HepG2 (cell line): Measurements from ENCODE around the gene RASA3. TPM values are rescaled to one million over a fixed set of nuclear protein-coding genes. Genes with fewer than 3 reads are reported as not detected.

Experiments
- ATAC-seq: fragments of 200-7000 bp; cut with Tn5 transposase; 3 replicates; pipeline ENCODE4 v1.9.1; 2020; ENCODE audit warnings: mild to moderate bottlenecking, moderate library complexity
- BruUV-seq: library from RNA; stranded (reverse); fragments of 400-500 nt; replicated peaks from 2 replicates; lab custom pipeline; 2021; lab: Mats Ljungman, UMichigan
- CTCF ChIA-PET: fragments of 300-600 bp; formaldehyde crosslinking; extraction: SDS; loops from one replicate; lab custom pipeline; 2021; ENCODE audit warnings: low total read pairs, inconsistent platforms, low intra/inter-chr PET ratio; lab: Yijun Ruan, JAX
- POLR2A ChIA-PET: fragments of 350-600 bp; sonication (Branson Sonifier 250); formaldehyde crosslinking; loops from one replicate; lab custom pipeline; 2020; ENCODE audit warnings: antibody characterized with exemption, inconsistent platforms; lab: Yijun Ruan, JAX
- DNase-seq: peaks from one replicate; pipeline ENCODE4 v3.0.0-alpha.2; 2015; ENCODE audit warnings: low spot score
- FAIRE-seq: peaks from 3 replicates; lab custom pipeline; 2011; peaks lifted over from hg19 to GRCh38; lab: Jason Lieb, UNC
- H2AFZ ChIP-seq: one replicate; pipeline ENCODE4 v1.6.1; 2011; ENCODE audit warnings: low read length, inconsistent platforms
- H3K27ac ChIP-seq: fragments of 300-600 bp; 3 replicates; pipeline ENCODE4 v1.8.0; 2011; ENCODE audit warnings: mixed run types, mild to moderate bottlenecking, mixed read lengths, low read length, inconsistent platforms; ENCODE audit not compliant: insufficient read depth; ENCODE audit errors: extremely low read length
- H3K27me3 ChIP-seq, 2 experiments: fragments of 200-600 bp in 1 of 2; 2 replicates in 1 of 2; 3 replicates in 1 of 2; pipeline versions ENCODE4 v1.6.0 to v1.8.0; 2011; ENCODE audit warnings: low read length in 2 of 2, mild to moderate bottlenecking in 2 of 2, moderate library complexity in 2 of 2, inconsistent platforms in 1 of 2; ENCODE audit not compliant: insufficient read depth in 2 of 2, control insufficient read depth in 1 of 2
- H3K36me3 ChIP-seq, 2 experiments: fragments of 200-600 bp in 1 of 2; replicated peaks in 1 of 2; 2 replicates in 1 of 2; 3 replicates in 1 of 2; pipeline versions ENCODE4 v1.5.1 to v1.8.0; 2011; ENCODE audit warnings: low read length in 2 of 2, inconsistent platforms in 1 of 2; ENCODE audit not compliant: insufficient read depth in 2 of 2, control insufficient read depth in 1 of 2
- H3K4me1 ChIP-seq: 2 replicates; pipeline ENCODE4 v1.5.1; 2012; ENCODE audit warnings: low read length, inconsistent platforms; ENCODE audit not compliant: insufficient read depth
- H3K4me2 ChIP-seq: 2 replicates; pipeline ENCODE4 v1.6.0; 2011; ENCODE audit warnings: low read depth, low read length, inconsistent platforms
- H3K4me3 ChIP-seq, 3 experiments: fragments of 200-600 bp in 1 of 3; sonication (generic), shearing (Covaris generic) in 1 of 3; replicated peaks in 1 of 3; 2 replicates each; pipeline ENCODE4 v1.5.1; 2011 to 2016; ENCODE audit warnings: low read length in 3 of 3, inconsistent platforms in 2 of 3, low read depth in 2 of 3, mild to moderate bottlenecking in 2 of 3, control low read depth in 1 of 3, mixed read lengths in 1 of 3; ENCODE audit not compliant: insufficient read depth in 1 of 3
- H3K79me2 ChIP-seq: one replicate; pipeline ENCODE4 v1.6.1; 2011; ENCODE audit warnings: low read length, inconsistent platforms; ENCODE audit not compliant: insufficient read depth
- H3K9ac ChIP-seq: 2 replicates; pipeline ENCODE4 v1.6.0; 2011; ENCODE audit warnings: mild to moderate bottlenecking, low read depth, low read length, inconsistent platforms; ENCODE audit not compliant: insufficient read depth
- H3K9me3 ChIP-seq: 2 replicates; pipeline ENCODE4 v1.5.1; 2012; ENCODE audit warnings: mild to moderate bottlenecking, low read length
- H4K20me1 ChIP-seq: 2 replicates; pipeline ENCODE4 v1.6.0; 2011; ENCODE audit warnings: inconsistent platforms, mild to moderate bottlenecking, low read length, moderate library complexity; ENCODE audit not compliant: insufficient read depth
- ATM ChIP-seq: fragments of 450-650 bp; IDR thresholded peaks from 2 replicates; pipeline ENCODE4 v1.7.1; 2017; ENCODE audit warnings: mild to moderate bottlenecking, borderline replicate concordance
- GABPA ChIP-seq, 2 experiments: IDR thresholded peaks; 2 replicates each; pipeline ENCODE4 v1.6.1; 2011 to 2016; ENCODE audit warnings: low read depth in 2 of 2, low read length in 1 of 2, missing biosample characterization in 1 of 2, missing genetic modification characterization in 1 of 2
- HNRNPUL1 ChIP-seq: fragments of 200-400 bp; formaldehyde crosslinking; IDR thresholded peaks from 2 replicates; pipeline ENCODE4 v1.6.1; 2017; ENCODE audit warnings: low read depth, mild to moderate bottlenecking, low read length, moderate library complexity
- IKZF4 ChIP-seq: sonication (generic); formaldehyde crosslinking; IDR thresholded peaks from 2 replicates; pipeline ENCODE4 v1.5.1; 2020; ENCODE audit warnings: borderline replicate concordance, mild to moderate bottlenecking, low read depth, missing genetic modification reagents; ENCODE audit errors: not compliant biosample characterization
- RFXAP ChIP-seq: sonication (generic); formaldehyde crosslinking; IDR thresholded peaks from 2 replicates; pipeline ENCODE4 v1.4.0; 2020; ENCODE audit warnings: missing genetic modification reagents, borderline replicate concordance
- WGBS: methylation state at CpG from one replicate; pipeline ENCODE4 v1.1.6; 2017; ENCODE audit warnings: low lambda C conversion rate; 5-methylcytosine and 5-hydroxymethylcytosine counted together
- in situ Hi-C: cut with HindIII; loops from 2 replicates; pipeline ENCODE4 v1.10.0; 2017; ENCODE audit warnings: low pct_unique_long_range_greater_than_20kb; ENCODE audit not compliant: extremely low pct_ligation_motif_present
- intact Hi-C: fragments of 100-400 bp; cut with micrococcal nuclease; formaldehyde crosslinking; loops from one replicate; pipeline ENCODE4 v1.10.0; 2022; ENCODE audit not compliant: unreplicated experiment
- polyA plus RNA-seq, 8 experiments: library from polyadenylated mRNA; depleted of rRNA in 3 of 8; stranded (reverse) in 7 of 8; unstranded in 1 of 8; fragments of >200 nt; fragmentation: Illumina TruSeq in 4 of 8; extraction: Trizol in 4 of 8; gene quantifications; 2 replicates each; pipeline versions ENCODE4 v1.2.1 to v1.2.3, GENCODE V29; 2011 to 2016; ENCODE audit warnings: low read depth in 4 of 8, missing spikeins in 1 of 8, mixed read lengths in 1 of 8; ENCODE audit not compliant: insufficient read depth in 1 of 8
- total RNA-seq, 5 experiments: library from RNA; depleted of rRNA; stranded (reverse); fragments of >200 nt; fragmentation: Illumina TruSeq; extraction: Trizol; gene quantifications; 2 replicates each; pipeline ENCODE4 v1.2.3, GENCODE V29; 2016; ENCODE audit warnings: low read depth in 1 of 5
- TF ChIP-seq, protein P1 (sequence below): sonication (generic); formaldehyde crosslinking; IDR thresholded peaks from 2 replicates; pipeline ENCODE4 v1.8.1; 2023; ENCODE audit warnings: mild to moderate bottlenecking, missing genetic modification reagents, borderline replicate concordance

The RASA3 gene
- total and polyA plus RNA-seq, 2 of the 13 experiments (the other 11 are each of a cell fraction or from before 2014, with no cell fraction given), result 0.05 TPM; not detected in 1

DNA sequence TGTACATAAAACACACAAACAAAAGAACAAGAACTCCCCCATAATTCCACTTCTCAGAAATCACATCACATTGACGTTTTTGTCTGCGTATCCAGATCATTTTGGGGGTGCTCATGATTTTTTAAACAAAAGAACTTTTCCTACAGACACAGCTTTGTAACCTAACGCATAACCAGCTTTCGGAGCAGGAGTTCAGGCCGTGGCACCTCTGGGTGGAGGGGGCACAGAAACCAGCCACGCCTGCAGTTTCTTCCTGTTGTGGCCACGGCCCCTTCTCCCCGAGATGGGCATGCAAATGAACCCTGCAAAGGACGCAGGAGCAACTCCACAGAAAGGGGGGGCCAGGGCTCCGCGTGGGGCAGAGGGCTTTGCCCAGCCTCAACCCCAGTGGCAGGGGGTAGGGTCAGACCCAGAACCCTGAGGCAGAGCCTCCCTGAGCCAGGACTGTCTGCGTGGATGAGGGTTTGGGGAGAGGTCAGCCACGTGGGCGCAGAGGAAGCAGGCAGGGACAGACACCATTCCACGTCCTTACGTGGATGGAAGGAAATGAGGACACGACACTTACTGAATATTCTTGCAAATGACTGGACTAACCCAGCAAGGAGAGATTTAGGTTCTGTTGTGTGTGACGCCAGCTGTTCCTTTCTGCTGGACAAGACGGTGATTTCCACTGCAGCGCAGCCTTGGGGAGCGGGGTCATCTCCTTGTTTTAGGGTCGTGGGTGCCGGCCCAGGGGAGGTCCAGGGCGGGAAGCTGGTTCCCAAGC is 64.4 kb downstream of the RASA3 start:
- no TSS peak for BruUV-seq
- Histone ChIP-seq H3K9ac (no peak overlapping the region), H3K36me3 (no peaks in the 10 kb centered on the region), H3K9me3 (no peaks in the 10 kb centered on the region), H3K79me2 (no peaks in the 10 kb centered on the region), H3K27ac (no peak overlapping the region), H3K4me1 (peaks cover 18% of the 10 kb centered on the region), H3K27me3 (peaks cover 9 to 53% of the 10 kb centered on the region in 2 experiments), H2AFZ (no peak overlapping the region), H3K4me3 (no peak overlapping the region), H3K4me2 (no peak overlapping the region), H4K20me1 (no peaks in the 10 kb centered on the region)
- TF ChIP-seq ATM (no peak), IKZF4 (CRISPR knock-in tag) (no peak)
- no peak for ATAC-seq
- WGBS, result 39% methylated on average over 21 of the region's 24 CpGs
- POLR2A ChIA-PET, result no interaction called here
- CTCF ChIA-PET, result no interaction called here
- no peak for DNase-seq
- in situ Hi-C loops (no loop called here), intact Hi-C loops (no loop called here)
- no peak for FAIRE-seq

DNA sequence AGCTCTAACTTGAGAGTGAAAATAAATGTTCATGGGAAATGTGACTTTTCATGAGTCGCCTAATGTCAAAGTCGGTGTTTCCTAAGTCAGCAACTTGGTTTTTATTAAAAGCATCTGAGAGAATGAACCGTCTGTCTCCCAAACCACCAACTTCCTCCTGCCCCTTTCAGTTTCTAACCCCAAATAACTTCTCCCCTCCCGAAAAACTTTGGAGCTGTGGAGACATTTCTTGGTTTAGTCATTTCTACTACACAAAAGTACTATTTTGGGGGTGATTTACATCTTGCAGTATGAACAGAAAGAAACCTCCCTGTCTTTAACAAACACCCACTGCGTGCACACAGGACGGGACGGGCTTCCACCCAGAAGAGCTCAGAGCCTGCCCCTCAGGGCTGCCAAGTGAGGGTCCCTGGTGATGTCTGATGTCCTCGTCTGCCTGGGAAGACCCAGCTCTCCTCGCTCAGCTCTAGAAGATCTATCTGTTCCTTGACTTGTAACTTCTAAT is 65.0 kb downstream of the RASA3 start:
- no peak for ATAC-seq
- H3K4me3 ChIP-seq, result no peak overlapping the region
- peaks cover 18% of the 10 kb centered on the region for H3K4me1 ChIP-seq
- in situ Hi-C loops, result no loop called here
- no peak overlapping the region for H3K27ac ChIP-seq
- POLR2A ChIA-PET, result no interaction called here
- no peak overlapping the region for H2AFZ ChIP-seq
- no peak for DNase-seq
- BruUV-seq, result no TSS peak
- no peak overlapping the region for H3K9ac ChIP-seq
- intact Hi-C loops, result no loop called here
- CTCF ChIA-PET, result no interaction called here
- TF ChIP-seq RFXAP (CRISPR knock-in tag), result no peak
- TF ChIP-seq GABPA (IDR thresholded peaks at IDR 0.05; ENCODE audit: low read depth, low read length), result no peak
- no peak for TF ChIP-seq GABPA (CRISPR knock-in tag; IDR thresholded peaks at IDR 0.05; ENCODE audit: low read depth)
- TF ChIP-seq, protein P1, sequence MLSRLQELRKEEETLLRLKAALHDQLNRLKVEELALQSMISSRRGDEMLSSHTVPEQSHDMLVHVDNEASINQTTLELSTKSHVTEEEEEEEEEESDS, result no peak
- no peak for TF ChIP-seq HNRNPUL1
- WGBS, result 6% methylated on average over 7 of the region's 9 CpGs
- H3K36me3 ChIP-seq, result no peaks in the 10 kb centered on the region
- H3K79me2 ChIP-seq, result no peaks in the 10 kb centered on the region
- H3K4me2 ChIP-seq, result no peak overlapping the region
- no peaks in the 10 kb centered on the region for H4K20me1 ChIP-seq
- no peak for FAIRE-seq
- peaks cover 9 to 51% of the 10 kb centered on the region in 2 experiments for H3K27me3 ChIP-seq
- H3K9me3 ChIP-seq, result no peaks in the 10 kb centered on the region
